GM12872 (cell line): ENCODE measurements around the gene CHML.
A peak's percentile ranks its signal among the peaks of the same experiment; 100 is the strongest.

Experiments used
- TF ChIP-seq, protein P1 (sequence below): IDR thresholded peaks from 3 replicates; pipeline ENCODE4 v1.5.1; 2011; ENCODE audit warnings: low read depth, mild to moderate bottlenecking, low read length, moderate library complexity; ENCODE audit not compliant: insufficient read depth

CHML gene

DNA sequence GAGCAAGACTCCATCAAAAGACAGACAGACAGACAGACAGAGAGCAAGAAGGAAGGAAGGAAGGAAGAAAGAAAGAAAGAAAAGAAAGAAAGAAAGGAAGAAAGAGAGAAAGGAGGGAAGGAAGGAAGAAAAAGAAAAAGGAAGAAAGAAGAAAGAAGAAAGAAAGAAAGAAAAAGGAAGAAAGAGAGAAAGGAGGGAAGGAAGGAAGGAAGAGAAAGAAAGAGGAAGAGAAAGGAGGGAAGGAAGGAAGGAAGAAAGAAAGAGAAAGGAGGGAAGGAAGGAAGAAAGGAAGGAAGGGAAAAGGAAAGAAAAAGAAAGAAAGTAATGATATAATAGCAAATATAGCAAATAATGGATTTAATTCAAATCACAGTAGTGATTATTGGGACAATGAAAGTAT lies 32.7 kb downstream of the CHML start:
- TF ChIP-seq, protein P1, sequence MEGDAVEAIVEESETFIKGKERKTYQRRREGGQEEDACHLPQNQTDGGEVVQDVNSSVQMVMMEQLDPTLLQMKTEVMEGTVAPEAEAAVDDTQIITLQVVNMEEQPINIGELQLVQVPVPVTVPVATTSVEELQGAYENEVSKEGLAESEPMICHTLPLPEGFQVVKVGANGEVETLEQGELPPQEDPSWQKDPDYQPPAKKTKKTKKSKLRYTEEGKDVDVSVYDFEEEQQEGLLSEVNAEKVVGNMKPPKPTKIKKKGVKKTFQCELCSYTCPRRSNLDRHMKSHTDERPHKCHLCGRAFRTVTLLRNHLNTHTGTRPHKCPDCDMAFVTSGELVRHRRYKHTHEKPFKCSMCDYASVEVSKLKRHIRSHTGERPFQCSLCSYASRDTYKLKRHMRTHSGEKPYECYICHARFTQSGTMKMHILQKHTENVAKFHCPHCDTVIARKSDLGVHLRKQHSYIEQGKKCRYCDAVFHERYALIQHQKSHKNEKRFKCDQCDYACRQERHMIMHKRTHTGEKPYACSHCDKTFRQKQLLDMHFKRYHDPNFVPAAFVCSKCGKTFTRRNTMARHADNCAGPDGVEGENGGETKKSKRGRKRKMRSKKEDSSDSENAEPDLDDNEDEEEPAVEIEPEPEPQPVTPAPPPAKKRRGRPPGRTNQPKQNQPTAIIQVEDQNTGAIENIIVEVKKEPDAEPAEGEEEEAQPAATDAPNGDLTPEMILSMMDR, result no peak

- TF ChIP-seq, protein P1, result no peak
Observed at GRCh38 chr1:241606544-241606943, 33.6 kb downstream of the CHML start.

DNA sequence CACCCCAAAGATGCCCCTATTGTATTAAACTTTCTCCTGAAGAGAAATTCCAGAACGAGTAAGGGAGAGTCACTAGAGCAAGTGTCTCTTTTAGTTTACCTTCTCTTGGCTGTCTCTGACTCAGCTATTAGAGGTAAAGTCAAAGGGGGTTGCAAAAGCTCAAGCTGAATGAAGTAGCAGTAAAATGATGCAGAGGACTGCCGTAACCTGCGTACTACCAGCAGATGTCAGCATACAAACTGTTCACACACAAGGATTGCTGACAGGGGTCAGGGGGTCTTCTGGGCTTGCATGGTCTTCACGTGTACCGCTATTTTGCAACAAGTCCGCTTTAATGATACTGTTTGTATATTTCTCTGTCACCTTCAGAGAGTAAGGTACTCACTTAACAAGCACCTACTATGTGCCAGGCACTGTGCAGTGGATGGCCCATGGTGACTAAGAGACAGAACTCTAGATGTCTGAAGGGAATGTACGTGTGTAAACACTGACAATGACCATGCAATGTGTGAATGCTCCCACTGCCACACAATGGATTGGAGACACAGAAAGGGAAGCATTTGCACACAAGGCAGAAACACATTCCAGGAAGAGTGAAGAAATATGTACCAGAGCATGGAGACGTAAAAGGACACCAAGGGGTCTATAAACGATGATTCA lies 34.9 kb downstream of the CHML start:
- TF ChIP-seq, protein P1, result peak; percentile 34; the same call in 1 of the 3 replicates

DNA sequence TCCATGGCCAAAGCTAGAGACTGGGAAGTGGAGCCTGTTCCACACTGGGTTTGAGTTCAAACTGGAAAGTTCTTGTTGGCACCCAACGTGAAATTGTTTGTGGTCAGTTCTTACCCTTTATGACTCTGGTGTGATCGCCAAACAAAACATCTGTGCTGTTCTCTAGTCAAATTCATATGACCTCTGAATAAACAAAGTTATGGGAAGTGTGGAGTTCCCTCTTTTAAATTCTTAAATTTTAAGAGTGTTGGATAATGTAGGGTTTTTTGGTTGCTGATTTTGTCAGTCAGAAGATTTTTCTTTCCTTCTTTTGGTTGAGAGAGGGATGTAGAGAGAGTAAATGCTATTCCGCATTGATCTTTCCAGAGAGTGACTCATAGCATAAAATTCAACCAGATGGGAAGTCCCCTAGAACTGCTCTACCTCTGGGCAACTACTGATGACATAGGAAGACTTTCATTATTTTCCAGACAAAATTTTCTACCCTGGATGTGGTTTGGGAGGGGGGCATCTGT lies 36.4 kb downstream of the CHML start:
- TF ChIP-seq, protein P1, result no peak

- TF ChIP-seq, protein P1, result no peak
Observed at GRCh38 chr1:241600496-241600901, 39.7 kb downstream of the CHML start.

DNA sequence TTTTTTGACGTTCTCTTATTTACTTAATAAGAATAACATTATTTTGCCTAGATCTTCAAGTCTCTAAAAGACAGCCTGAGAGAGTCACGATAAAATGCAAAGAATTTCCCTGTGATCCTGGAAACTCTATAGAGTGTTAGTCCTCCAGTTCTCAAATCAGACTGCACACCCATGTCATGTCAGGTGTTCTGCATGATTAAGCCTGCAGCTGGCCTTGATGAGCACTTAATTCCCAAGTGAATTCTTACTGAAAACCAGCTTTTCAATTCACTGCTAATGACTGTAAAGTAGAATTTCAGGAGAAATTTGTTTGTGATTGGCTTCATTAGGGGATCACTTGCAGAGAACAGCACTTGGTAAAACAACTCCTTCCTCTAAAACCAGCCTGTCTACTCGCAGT lies 41.9 kb downstream of the CHML start:
- TF ChIP-seq, protein P1, result no peak

DNA sequence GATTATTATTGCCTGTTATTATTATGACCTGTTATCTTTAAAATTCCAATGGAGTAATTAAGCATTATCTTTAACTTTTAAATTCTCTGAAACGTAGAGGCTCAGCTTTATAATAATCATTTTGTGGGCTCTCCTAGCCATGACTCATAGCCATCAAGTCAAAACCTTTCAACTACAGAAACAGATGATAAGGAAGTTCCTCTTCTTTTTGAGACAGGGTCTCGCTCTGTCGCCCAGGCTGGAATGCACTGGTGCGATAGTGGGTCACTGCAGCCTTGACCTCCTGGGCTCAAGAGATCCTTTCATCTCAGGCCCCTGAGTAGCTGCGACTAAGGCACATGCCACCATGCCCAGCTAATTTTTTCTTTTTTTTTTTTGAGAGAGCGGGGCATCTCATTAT lies 43.5 kb downstream of the CHML start:
- TF ChIP-seq, protein P1, result no peak

DNA sequence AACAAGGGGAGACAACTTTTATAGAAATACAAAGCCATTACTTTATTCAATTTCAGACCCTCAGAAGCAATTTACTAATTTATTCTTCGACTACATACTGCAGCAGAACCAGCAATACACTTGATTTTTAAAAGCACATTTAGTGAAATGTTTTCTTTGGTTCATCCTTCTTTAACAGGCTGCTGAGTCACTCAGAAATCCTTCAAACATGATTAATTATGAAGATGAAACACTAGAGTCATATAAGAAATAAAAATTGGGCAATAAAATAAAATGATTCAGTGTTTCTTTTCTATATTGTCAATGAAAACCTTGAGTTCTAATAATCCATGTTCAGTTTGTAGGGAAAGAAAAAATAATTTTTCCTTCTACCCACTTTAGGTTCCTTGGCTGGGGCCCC lies 47.0 kb downstream of the CHML start:
- TF ChIP-seq, protein P1, result no peak
